Peyer's patch (tissue), 4 donors: ENCODE measurements around the gene FOXO6. TPM values are rescaled to one million over a fixed set of nuclear protein-coding genes. Genes with fewer than 3 reads are reported as not detected.

ENCODE experiments used
- DNase-seq, 3 donors: peaks; one replicate each; pipeline ENCODE4 v3.0.0-alpha.2; 2017 to 2019
- H3K27ac ChIP-seq, 4 donors: fragments of 200-600 bp; sonication (generic); one replicate each; pipeline ENCODE4 v1.5.1; 2016 to 2019
- H3K27me3 ChIP-seq, 2 donors: fragments of 200-600 bp; sonication (generic); one replicate each; pipeline ENCODE4 v1.5.1; 2019
- H3K36me3 ChIP-seq, 3 donors: fragments of 200-600 bp; sonication (generic); one replicate each; pipeline ENCODE4 v1.5.1; 2016 to 2019
- H3K4me1 ChIP-seq, 4 donors: fragments of 200-600 bp; sonication (generic); one replicate each; pipeline ENCODE4 v1.5.1; 2016 to 2019
- H3K4me3 ChIP-seq, 4 donors: fragments of 200-600 bp; sonication (generic); 1 replicate in 3 of 4; 2 replicates in 1 of 4; pipeline ENCODE4 v1.5.1; 2016 to 2019; ENCODE audit warnings: mild to moderate bottlenecking in 1 of 4
- H3K9me3 ChIP-seq, 4 donors: fragments of 200-600 bp; sonication (generic); one replicate each; pipeline ENCODE4 v1.5.1; 2016 to 2019; ENCODE audit warnings: mild to moderate bottlenecking in 1 of 4
- CTCF ChIP-seq, 6 experiments: fragments of 450-650 bp in 4 of 6; fragments of 200-600 bp in 2 of 6; sonication (generic) in 1 of 6; IDR thresholded peaks; one replicate each; pipeline ENCODE4 v1.5.1; 2017 to 2019; ENCODE audit warnings: antibody characterized with exemption in 6 of 6, mild to moderate bottlenecking in 3 of 6, moderate library complexity in 1 of 6
- POLR2A ChIP-seq, 2 donors: fragments of 450-650 bp; IDR thresholded peaks; one replicate each; pipeline ENCODE4 v1.5.1; 2017; ENCODE audit warnings: antibody characterized with exemption in 2 of 2, mild to moderate bottlenecking in 2 of 2, moderate library complexity in 2 of 2
- total RNA-seq, 4 donors: library from RNA; depleted of rRNA; stranded (reverse); fragments of >200 nt; gene quantifications; one replicate each; pipeline ENCODE4 v1.1.0, GENCODE V29; 2016

FOXO6 gene
- total RNA-seq, 4 donors from 2014 or later: 0.53 to 1.1 TPM; not detected in 2

- Histone ChIP-seq H3K4me1 (no peaks in the 10 kb centered on the region), H3K4me3 (no peak overlapping the region), H3K27ac (no peak overlapping the region), H3K36me3 (no peaks in the 10 kb centered on the region), H3K27me3 (no peaks in the 10 kb centered on the region), H3K9me3 (no peaks in the 10 kb centered on the region)
- TF ChIP-seq CTCF (IDR thresholded peaks at IDR 0.05) (no peak), POLR2A (IDR thresholded peaks at IDR 0.05) (no peak)
- no peak for DNase-seq
Observed at GRCh38 chr1:41399145-41399795, 38.0 kb downstream of the FOXO6 start.

- no peaks in the 10 kb centered on the region for H3K4me1 ChIP-seq
- no peak for TF ChIP-seq CTCF (IDR thresholded peaks at IDR 0.05)
- no peak for TF ChIP-seq POLR2A (IDR thresholded peaks at IDR 0.05)
- H3K27ac ChIP-seq: no peak overlapping the region
- no peak for DNase-seq
- no peak overlapping the region for H3K4me3 ChIP-seq
- no peaks in the 10 kb centered on the region for H3K27me3 ChIP-seq
- no peaks in the 10 kb centered on the region for H3K36me3 ChIP-seq
- no peaks in the 10 kb centered on the region for H3K9me3 ChIP-seq
Observed at GRCh38 chr1:41400225-41400624, 39.0 kb downstream of the FOXO6 start.

- H3K4me1 ChIP-seq: no peaks in the 10 kb centered on the region
- no peaks in the 10 kb centered on the region for H3K27me3 ChIP-seq
- H3K4me3 ChIP-seq: no peak overlapping the region
- no peak overlapping the region for H3K27ac ChIP-seq
- no peak for DNase-seq
- TF ChIP-seq POLR2A (IDR thresholded peaks at IDR 0.05) (no peak), CTCF (IDR thresholded peaks at IDR 0.05) (no peak)
- H3K36me3 ChIP-seq: no peaks in the 10 kb centered on the region
- H3K9me3 ChIP-seq: no peaks in the 10 kb centered on the region
Observed at GRCh38 chr1:41401899-41402298, 40.7 kb downstream of the FOXO6 start.

- Histone ChIP-seq H3K9me3 (no peaks in the 10 kb centered on the region), H3K36me3 (no peaks in the 10 kb centered on the region), H3K27me3 (no peaks in the 10 kb centered on the region), H3K4me3 (no peak overlapping the region), H3K4me1 (no peaks in the 10 kb centered on the region), H3K27ac (no peak overlapping the region)
- no peak for DNase-seq
- TF ChIP-seq POLR2A (IDR thresholded peaks at IDR 0.05): no peak
- TF ChIP-seq CTCF (IDR thresholded peaks at IDR 0.05): no peak
Observed at GRCh38 chr1:41404308-41404761, 43.1 kb downstream of the FOXO6 start.

- Histone ChIP-seq H3K36me3 (no peaks in the 10 kb centered on the region), H3K9me3 (peaks cover 0 to 3% (median 0%) of the 10 kb centered on the region in 4 donors), H3K27ac (no peak overlapping the region), H3K4me1 (no peaks in the 10 kb centered on the region), H3K4me3 (no peak overlapping the region), H3K27me3 (no peaks in the 10 kb centered on the region)
- TF ChIP-seq CTCF (IDR thresholded peaks at IDR 0.05) (no peak), POLR2A (IDR thresholded peaks at IDR 0.05) (no peak)
- no peak for DNase-seq
Observed at GRCh38 chr1:41407664-41408252, 46.5 kb downstream of the FOXO6 start.
